Mesendoderm (in vitro differentiated cells): Measurements from ENCODE around the gene AHNAK2.

Source experiments
- DNase-seq: peaks from one replicate; pipeline ENCODE4 v3.0.0; 2013
- H2AK5ac ChIP-seq: 2 replicates; pipeline ENCODE4 v1.6.1; 2013; ENCODE audit warnings: low read length, inconsistent platforms
- H2BK120ac ChIP-seq: 2 replicates; pipeline ENCODE4 v1.6.1; 2013; ENCODE audit warnings: low read depth, mild to moderate bottlenecking, low read length, moderate library complexity, mixed read lengths
- H2BK15ac ChIP-seq: replicated peaks from 2 replicates; pipeline ENCODE4 v1.6.1; 2013; ENCODE audit warnings: low read depth, mild to moderate bottlenecking, moderate library complexity
- H2BK5ac ChIP-seq: 2 replicates; pipeline ENCODE4 v1.6.1; 2013; ENCODE audit warnings: low read length, inconsistent platforms
- H3K18ac ChIP-seq: 2 replicates; pipeline ENCODE4 v1.6.1; 2013; ENCODE audit warnings: mild to moderate bottlenecking, low read length, mixed read lengths
- H3K23ac ChIP-seq: one replicate; pipeline ENCODE4 v1.6.1; 2013; ENCODE audit warnings: low read length
- H3K27ac ChIP-seq: 2 replicates; pipeline ENCODE4 v1.5.1; 2013; ENCODE audit warnings: low read depth, mild to moderate bottlenecking, inconsistent platforms, low read length, moderate library complexity
- H3K27me3 ChIP-seq: 2 replicates; pipeline ENCODE4 v1.6.1; 2013; ENCODE audit warnings: low read length, control low read depth, mild to moderate bottlenecking, inconsistent platforms; ENCODE audit not compliant: insufficient read depth, poor library complexity
- H3K36me3 ChIP-seq: 2 replicates; pipeline ENCODE4 v1.6.1; 2013; ENCODE audit warnings: low read length, inconsistent platforms; ENCODE audit not compliant: control insufficient read depth, insufficient read depth
- H3K4ac ChIP-seq: one replicate; pipeline ENCODE4 v1.6.1; 2013; ENCODE audit warnings: low read depth, mild to moderate bottlenecking, low read length, moderate library complexity
- H3K4me1 ChIP-seq: 2 replicates; pipeline ENCODE4 v1.6.1; 2013; ENCODE audit warnings: low read depth, low read length, inconsistent platforms; ENCODE audit not compliant: control insufficient read depth
- H3K4me2 ChIP-seq: 2 replicates; pipeline ENCODE4 v1.6.1; 2013; ENCODE audit warnings: low read length
- H3K4me3 ChIP-seq: 2 replicates; pipeline ENCODE4 v1.5.1; 2013; ENCODE audit warnings: mild to moderate bottlenecking, low read length
- H3K56ac ChIP-seq: one replicate; pipeline ENCODE4 v1.6.1; 2013; ENCODE audit warnings: low read length
- H3K79me1 ChIP-seq: 2 replicates; pipeline ENCODE4 v1.6.1; 2013; ENCODE audit warnings: low read length, inconsistent platforms
- H3K79me2 ChIP-seq: 2 replicates; pipeline ENCODE4 v1.6.1; 2013; ENCODE audit warnings: mild to moderate bottlenecking, low read length; ENCODE audit not compliant: control insufficient read depth, insufficient read depth
- H3K9ac ChIP-seq: 2 replicates; pipeline ENCODE4 v1.6.1; 2013; ENCODE audit warnings: low read length, inconsistent platforms
- H4K5ac ChIP-seq: one replicate; pipeline ENCODE4 v1.6.1; 2013; ENCODE audit warnings: low read length
- H4K8ac ChIP-seq: one replicate; pipeline ENCODE4 v1.6.1; 2013; ENCODE audit warnings: low read depth, mild to moderate bottlenecking, control low read depth, low read length, moderate library complexity
- WGBS: extraction: QIAGEN DNeasy Blood & Tissue Kit; methylation state at CpG from one replicate; pipeline ENCODE4 v1.1.7; 2013; ENCODE audit warnings: low lambda C conversion rate, missing lambda C conversion rate; ENCODE audit not compliant: insufficient coverage; ENCODE audit errors: extremely low coverage; 5-methylcytosine and 5-hydroxymethylcytosine counted together

AHNAK2 gene

GRCh38 chr14:104973135-104973384 is 5.1 kb downstream of the AHNAK2 start:
- WGBS = no CpG with 5 or more reads among the region's 12 CpGs
- Histone ChIP-seq H2BK120ac (no peak overlapping the region), H2BK15ac (no peak overlapping the region), H3K56ac (no peak overlapping the region), H2AK5ac (no peak overlapping the region), H3K9ac (no peak overlapping the region), H3K4me2 (no peak overlapping the region), H3K27me3 (no peaks in the 10 kb centered on the region), H3K79me1 (no peaks in the 10 kb centered on the region), H3K4me1 (no peaks in the 10 kb centered on the region), H3K4me3 (no peak overlapping the region), H3K36me3 (no peaks in the 10 kb centered on the region), H4K8ac (no peak overlapping the region), H3K79me2 (no peaks in the 10 kb centered on the region), H2BK5ac (no peak overlapping the region), H4K5ac (no peak overlapping the region), H3K23ac (no peak overlapping the region), H3K27ac (no peak overlapping the region), H3K4ac (no peak overlapping the region), H3K18ac (no peak overlapping the region)
- DNase-seq = peak; percentile 90

GRCh38 chr14:104972301-104973134 is 5.7 kb downstream of the AHNAK2 start:
- Histone ChIP-seq H3K79me2 (no peaks in the 10 kb centered on the region), H4K8ac (no peak overlapping the region), H3K4me2 (no peak overlapping the region), H3K36me3 (no peaks in the 10 kb centered on the region), H3K9ac (no peak overlapping the region), H3K4me1 (no peaks in the 10 kb centered on the region), H3K18ac (no peak overlapping the region), H3K4ac (no peak overlapping the region), H3K79me1 (no peaks in the 10 kb centered on the region), H3K27me3 (no peaks in the 10 kb centered on the region), H3K4me3 (no peak overlapping the region), H2BK15ac (no peak overlapping the region), H3K27ac (no peak overlapping the region), H4K5ac (no peak overlapping the region), H2BK5ac (no peak overlapping the region), H2BK120ac (no peak overlapping the region), H3K56ac (no peak overlapping the region), H3K23ac (no peak overlapping the region), H2AK5ac (no peak overlapping the region)
- DNase-seq = no peak
- no CpG with 5 or more reads among the region's 28 CpGs for WGBS

- H2AK5ac ChIP-seq = no peak overlapping the region
- no peak overlapping the region for H2BK120ac ChIP-seq
- H3K27ac ChIP-seq = no peak overlapping the region
- H3K56ac ChIP-seq = no peak overlapping the region
- H3K27me3 ChIP-seq = no peaks in the 10 kb centered on the region
- H3K79me2 ChIP-seq = no peaks in the 10 kb centered on the region
- no peak overlapping the region for H2BK15ac ChIP-seq
- H3K36me3 ChIP-seq = no peaks in the 10 kb centered on the region
- H3K18ac ChIP-seq = no peak overlapping the region
- H3K4me1 ChIP-seq = no peaks in the 10 kb centered on the region
- H4K5ac ChIP-seq = no peak overlapping the region
- no peak for DNase-seq
- H2BK5ac ChIP-seq = no peak overlapping the region
- no peak overlapping the region for H4K8ac ChIP-seq
- H3K4me3 ChIP-seq = no peak overlapping the region
- WGBS = no CpG with 5 or more reads among the region's 12 CpGs
- no peak overlapping the region for H3K9ac ChIP-seq
- no peak overlapping the region for H3K4me2 ChIP-seq
- no peak overlapping the region for H3K23ac ChIP-seq
- H3K4ac ChIP-seq = no peak overlapping the region
- H3K79me1 ChIP-seq = no peaks in the 10 kb centered on the region
Measured at GRCh38 chr14:104971447-104972240, 6.5 kb downstream of the AHNAK2 start.

- Histone ChIP-seq H3K36me3 (no peaks in the 10 kb centered on the region), H2BK5ac (no peak overlapping the region), H3K4me1 (no peaks in the 10 kb centered on the region), H2AK5ac (no peak overlapping the region), H2BK15ac (no peak overlapping the region), H3K79me1 (no peaks in the 10 kb centered on the region), H3K18ac (no peak overlapping the region), H4K5ac (no peak overlapping the region), H3K23ac (no peak overlapping the region), H3K56ac (no peak overlapping the region), H3K4me3 (no peak overlapping the region), H3K4me2 (no peak overlapping the region), H3K79me2 (no peaks in the 10 kb centered on the region), H3K27me3 (no peaks in the 10 kb centered on the region), H3K9ac (no peak overlapping the region), H2BK120ac (no peak overlapping the region), H4K8ac (no peak overlapping the region), H3K27ac (no peak overlapping the region), H3K4ac (no peak overlapping the region)
- no CpG with 5 or more reads among the region's 19 CpGs for WGBS
- peak; percentile 42 for DNase-seq
Measured at GRCh38 chr14:104970231-104971068, 7.7 kb downstream of the AHNAK2 start.

- Histone ChIP-seq H3K4me3 (no peak overlapping the region), H3K56ac (no peak overlapping the region), H3K36me3 (no peaks in the 10 kb centered on the region), H3K4me2 (no peak overlapping the region), H3K18ac (no peak overlapping the region), H2BK5ac (no peak overlapping the region), H3K79me1 (no peaks in the 10 kb centered on the region), H2AK5ac (no peak overlapping the region), H3K4me1 (no peaks in the 10 kb centered on the region), H3K9ac (no peak overlapping the region), H3K79me2 (no peaks in the 10 kb centered on the region), H4K8ac (no peak overlapping the region), H3K23ac (no peak overlapping the region), H2BK120ac (no peak overlapping the region), H4K5ac (no peak overlapping the region), H3K27ac (no peak overlapping the region), H3K27me3 (no peaks in the 10 kb centered on the region), H3K4ac (no peak overlapping the region), H2BK15ac (no peak overlapping the region)
- no CpG with 5 or more reads among the region's 10 CpGs for WGBS
- no peak for DNase-seq
Measured at GRCh38 chr14:104969741-104970230, 8.4 kb downstream of the AHNAK2 start.
